Smooth muscle cell (in vitro differentiated cells): ENCODE data around the gene PAOX. TPM values are rescaled to one million over a fixed set of nuclear protein-coding genes. Genes with fewer than 3 reads are reported as not detected.

Experiments
- DNase-seq: peaks from one replicate; lab custom pipeline; 2025; ENCODE audit not compliant: unreplicated experiment; lab: John Stamatoyannopoulos, UW
- H2AFZ ChIP-seq: fragments of 200-600 bp; sonication (generic); 2 replicates; pipeline ENCODE4 v1.6.0; 2016; ENCODE audit warnings: antibody characterized with exemption, low read depth, mild to moderate bottlenecking
- H3F3A ChIP-seq: fragments of 200-600 bp; sonication (generic); 2 replicates; pipeline ENCODE4 v1.6.0; 2017; ENCODE audit warnings: antibody characterized with exemption, low read depth
- H3K27ac ChIP-seq: fragments of 200-600 bp; sonication (generic); 2 replicates; pipeline ENCODE4 v1.5.1; 2016; ENCODE audit warnings: low read depth, mild to moderate bottlenecking
- H3K27me3 ChIP-seq: fragments of 200-600 bp; sonication (generic); 2 replicates; pipeline ENCODE4 v1.6.1; 2016; ENCODE audit warnings: low read depth, mild to moderate bottlenecking
- H3K36me3 ChIP-seq: fragments of 200-600 bp; sonication (generic); 2 replicates; pipeline ENCODE4 v1.5.1; 2016; ENCODE audit warnings: low read depth
- H3K4me1 ChIP-seq: fragments of 200-600 bp; sonication (generic); 2 replicates; pipeline ENCODE4 v1.5.1; 2016; ENCODE audit warnings: low read depth
- H3K4me2 ChIP-seq: fragments of 200-600 bp; sonication (generic); 2 replicates; pipeline ENCODE4 v1.6.0; 2016; ENCODE audit warnings: mild to moderate bottlenecking
- H3K4me3 ChIP-seq: fragments of 200-600 bp; sonication (generic); 2 replicates; pipeline ENCODE4 v1.5.1; 2016; ENCODE audit warnings: mild to moderate bottlenecking
- H3K79me2 ChIP-seq: fragments of 200-600 bp; sonication (generic); 2 replicates; pipeline ENCODE4 v1.6.0; 2016; ENCODE audit warnings: low read depth, mild to moderate bottlenecking
- H3K9ac ChIP-seq: fragments of 200-600 bp; sonication (generic); 2 replicates; pipeline ENCODE4 v1.6.0; 2016; ENCODE audit warnings: low read depth
- H3K9me3 ChIP-seq: fragments of 200-600 bp; sonication (generic); replicated peaks from 2 replicates; pipeline ENCODE4 v1.5.1; 2016; ENCODE audit warnings: low read depth
- H4K20me1 ChIP-seq: fragments of 200-600 bp; sonication (generic); 2 replicates; pipeline ENCODE4 v1.6.0; 2016; ENCODE audit warnings: low read depth
- WGBS: methylation state at CpG from one replicate; pipeline ENCODE4 v1.1.7; 2016; ENCODE audit warnings: low lambda C conversion rate; 5-methylcytosine and 5-hydroxymethylcytosine counted together
- polyA plus RNA-seq: library from polyadenylated mRNA; unstranded; fragments of >200 nt; fragmentation: Nextera tagmentation; extraction: Ambion mirVana; gene quantifications from 2 replicates; pipeline ENCODE4 v1.2.1, GENCODE V29; 2016
- total RNA-seq: library from RNA; depleted of rRNA; stranded (reverse); fragments of >200 nt; gene quantifications from 2 replicates; pipeline ENCODE4 v1.2.3, GENCODE V29; 2014
- TF ChIP-seq, protein P1 (sequence below): fragments of 200-600 bp; sonication (generic); IDR thresholded peaks from 2 replicates; pipeline ENCODE4 v1.5.1; 2017; ENCODE audit warnings: borderline replicate concordance, mild to moderate bottlenecking, antibody characterized with exemption; ENCODE audit not compliant: insufficient read depth, poor library complexity, severe bottlenecking

The PAOX gene
- total and polyA plus RNA-seq, 2 experiments from 2014 or later, result 3.3 to 7.1 TPM

GRCh38 chr10:133356549-133357284 is 22.3 kb upstream of the PAOX start:
- H3K79me2 ChIP-seq, result no peaks in the 10 kb centered on the region
- peak overlapping the region; percentile 61 for H3K4me3 ChIP-seq
- DNase-seq, result no peak
- peak overlapping the region; percentile 78 for H3K9ac ChIP-seq
- H2AFZ ChIP-seq, result peak overlapping the region; percentile 89
- H3K27ac ChIP-seq, result no peak overlapping the region
- no peaks in the 10 kb centered on the region for H3K27me3 ChIP-seq
- H4K20me1 ChIP-seq, result peaks cover 19% of the 10 kb centered on the region
- peak overlapping the region; percentile 90 for H3K4me2 ChIP-seq
- 43% methylated on average over 20 of the region's 27 CpGs for WGBS
- H3F3A ChIP-seq, result no peaks in the 10 kb centered on the region
- no peaks in the 10 kb centered on the region for H3K4me1 ChIP-seq
- no peaks in the 10 kb centered on the region for H3K9me3 ChIP-seq
- H3K36me3 ChIP-seq, result no peaks in the 10 kb centered on the region
- TF ChIP-seq, protein P1, sequence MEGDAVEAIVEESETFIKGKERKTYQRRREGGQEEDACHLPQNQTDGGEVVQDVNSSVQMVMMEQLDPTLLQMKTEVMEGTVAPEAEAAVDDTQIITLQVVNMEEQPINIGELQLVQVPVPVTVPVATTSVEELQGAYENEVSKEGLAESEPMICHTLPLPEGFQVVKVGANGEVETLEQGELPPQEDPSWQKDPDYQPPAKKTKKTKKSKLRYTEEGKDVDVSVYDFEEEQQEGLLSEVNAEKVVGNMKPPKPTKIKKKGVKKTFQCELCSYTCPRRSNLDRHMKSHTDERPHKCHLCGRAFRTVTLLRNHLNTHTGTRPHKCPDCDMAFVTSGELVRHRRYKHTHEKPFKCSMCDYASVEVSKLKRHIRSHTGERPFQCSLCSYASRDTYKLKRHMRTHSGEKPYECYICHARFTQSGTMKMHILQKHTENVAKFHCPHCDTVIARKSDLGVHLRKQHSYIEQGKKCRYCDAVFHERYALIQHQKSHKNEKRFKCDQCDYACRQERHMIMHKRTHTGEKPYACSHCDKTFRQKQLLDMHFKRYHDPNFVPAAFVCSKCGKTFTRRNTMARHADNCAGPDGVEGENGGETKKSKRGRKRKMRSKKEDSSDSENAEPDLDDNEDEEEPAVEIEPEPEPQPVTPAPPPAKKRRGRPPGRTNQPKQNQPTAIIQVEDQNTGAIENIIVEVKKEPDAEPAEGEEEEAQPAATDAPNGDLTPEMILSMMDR, result no peak

DNA sequence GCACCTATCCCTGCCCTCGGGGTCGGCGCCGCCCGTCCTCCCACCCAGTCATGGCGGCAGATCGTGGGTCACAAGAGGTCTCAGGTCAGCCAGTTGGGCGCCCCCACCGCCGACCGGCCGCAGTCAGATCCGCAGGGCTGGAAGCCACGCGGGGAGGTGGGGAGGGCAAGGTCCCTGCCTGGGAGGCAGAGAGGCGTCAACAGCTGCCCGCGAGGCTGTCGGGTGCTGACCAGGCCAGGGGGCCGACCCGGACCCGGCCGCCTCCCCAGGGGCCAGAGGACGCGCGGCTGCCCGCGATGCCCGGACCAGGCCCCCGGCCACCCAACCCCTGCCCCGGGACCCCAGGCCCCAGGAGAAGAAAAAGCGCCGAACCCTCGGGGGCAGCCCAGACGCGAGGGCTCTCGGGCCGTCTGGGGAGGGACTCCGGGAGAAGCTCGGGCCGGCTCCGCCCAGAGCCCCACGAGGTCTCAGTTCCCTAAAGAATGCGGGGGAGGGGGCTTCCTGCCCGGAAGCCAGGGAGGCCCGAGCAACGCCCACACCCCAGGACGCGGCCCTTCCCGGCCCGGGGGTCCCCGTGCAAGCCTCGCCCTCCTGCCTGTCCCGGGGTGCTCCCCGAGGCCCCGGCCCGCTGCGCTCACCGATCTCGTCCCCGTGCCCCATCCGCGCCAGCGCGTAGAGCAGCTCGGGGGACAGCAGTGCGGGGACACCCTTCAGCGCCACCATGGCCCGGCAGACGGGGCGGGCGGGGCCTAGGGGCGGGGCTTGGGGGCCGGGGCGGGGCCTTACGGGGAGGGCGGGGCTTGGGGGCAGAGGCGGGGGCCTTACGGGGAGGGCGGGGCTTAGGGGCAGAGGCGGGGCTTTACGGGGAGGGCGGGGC is 21.5 kb upstream of the PAOX start, which contains the start of gene FUOM:
Gene FUOM, minus strand, starts transcription at position 735 of the 877 bp plus-strand sequence. Its CDS starts 12 bp downstream, at position 723.
- Histone ChIP-seq H3K9me3 (no peaks in the 10 kb centered on the region), H3K36me3 (no peaks in the 10 kb centered on the region), H3K4me2 (peak within 1 kb of the TSS; percentile 90), H4K20me1 (peaks cover 19% of the 10 kb centered on the region), H3F3A (no peaks in the 10 kb centered on the region), H3K4me1 (no peaks in the 10 kb centered on the region), H3K9ac (peak within 1 kb of the TSS; percentile 78), H3K27ac (no peak within 1 kb of the TSS), H3K27me3 (no peaks in the 10 kb centered on the region), H2AFZ (peak within 1 kb of the TSS; percentile 89), H3K4me3 (peak within 1 kb of the TSS; percentile 61), H3K79me2 (no peaks in the 10 kb centered on the region)
- DNase-seq, result peak; percentile 37
- TF ChIP-seq, protein P1, result no peak
- under 1% methylated on average over 32 of the region's 83 CpGs for WGBS

GRCh38 chr10:133358162-133358924 is 20.7 kb upstream of the PAOX start:
- Histone ChIP-seq H3K36me3 (no peaks in the 10 kb centered on the region), H3K4me1 (no peaks in the 10 kb centered on the region), H2AFZ (no peak overlapping the region), H4K20me1 (peaks cover 19% of the 10 kb centered on the region), H3K27me3 (no peaks in the 10 kb centered on the region), H3K27ac (no peak overlapping the region), H3K79me2 (no peaks in the 10 kb centered on the region), H3K4me3 (no peak overlapping the region), H3F3A (no peaks in the 10 kb centered on the region), H3K4me2 (no peak overlapping the region), H3K9me3 (no peaks in the 10 kb centered on the region), H3K9ac (no peak overlapping the region)
- DNase-seq, result no peak
- WGBS, result 97% methylated on average over 29 of the region's 41 CpGs
- TF ChIP-seq, protein P1, result no peak
